Right lung (tissue), 5 donors: ENCODE data around the gene ARAF. TPM values are rescaled to one million over a fixed set of nuclear protein-coding genes. Genes with fewer than 3 reads are reported as not detected.

Source experiments
- DNase-seq, 2 donors: peaks; one replicate each; pipeline ENCODE4 v3.0.0-alpha.2; 2013
- polyA plus RNA-seq, 5 donors: library from polyadenylated mRNA; unstranded; fragments of 120-200 nt; gene quantifications; one replicate each; pipeline versions ENCODE4 v1.2.1 to v1.2.3, GENCODE V29; 2013; ENCODE audit warnings: inconsistent platforms in 1 of 5, low replicate concordance in 1 of 5; ENCODE audit not compliant: insufficient read length in 5 of 5, insufficient read depth in 1 of 5

Gene ARAF
- polyA plus RNA-seq, 5 donors: 38.7 to 60.8 (median 50.0) TPM

DNA sequence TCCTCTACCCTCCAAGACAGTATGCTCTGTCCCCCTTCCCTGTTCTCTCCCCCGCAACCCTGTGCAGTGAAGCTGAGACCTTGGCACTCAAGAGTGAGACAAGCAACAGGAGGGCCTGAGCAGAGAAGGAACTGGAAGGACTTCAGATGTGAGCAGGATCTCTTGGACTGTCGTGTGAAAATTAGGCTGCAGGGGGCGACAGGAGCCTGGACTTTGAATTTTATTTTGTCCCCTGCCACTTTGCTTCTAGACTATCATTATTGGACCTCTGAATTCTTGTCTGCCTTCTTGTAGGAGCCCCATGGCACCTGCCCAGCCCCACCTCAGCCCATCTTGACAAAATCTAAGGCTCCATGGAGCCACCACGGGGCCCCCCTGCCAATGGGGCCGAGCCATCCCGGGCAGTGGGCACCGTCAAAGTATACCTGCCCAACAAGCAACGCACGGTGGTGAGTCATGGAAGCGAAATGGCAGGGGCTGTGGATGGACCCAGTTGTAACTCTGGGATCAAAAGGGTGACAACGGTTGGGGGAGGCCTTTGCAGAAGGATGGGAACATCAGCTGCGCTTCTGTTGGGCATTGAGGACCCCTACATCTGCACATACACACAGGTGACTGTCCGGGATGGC, 1.7 kb downstream of the ARAF start:
- DNase-seq: no peak

DNA sequence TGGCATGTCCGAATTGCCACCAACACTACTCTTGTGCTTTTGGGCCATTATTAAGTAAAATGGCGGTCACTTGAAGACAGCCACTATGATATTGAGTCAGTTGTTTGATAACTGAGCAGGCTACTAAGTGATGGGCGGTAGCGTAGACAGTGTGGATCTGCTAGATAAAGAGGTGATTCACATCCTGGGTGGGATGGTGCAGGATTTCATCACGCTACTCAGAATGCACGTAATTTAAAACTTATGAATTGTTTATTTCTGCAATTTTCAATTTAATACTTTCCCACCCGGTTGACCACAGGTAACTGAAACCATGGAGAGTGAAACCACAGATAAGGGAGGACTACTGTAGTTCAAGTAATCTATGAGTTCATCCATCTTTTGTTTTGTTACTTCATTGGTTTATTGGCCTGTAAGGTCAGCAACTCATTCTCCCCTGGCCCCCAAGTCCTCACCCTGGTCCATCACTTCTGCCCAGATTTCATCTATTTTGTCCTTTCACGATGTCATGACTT, 2.9 kb downstream of the ARAF start:
- no peak for DNase-seq

DNA sequence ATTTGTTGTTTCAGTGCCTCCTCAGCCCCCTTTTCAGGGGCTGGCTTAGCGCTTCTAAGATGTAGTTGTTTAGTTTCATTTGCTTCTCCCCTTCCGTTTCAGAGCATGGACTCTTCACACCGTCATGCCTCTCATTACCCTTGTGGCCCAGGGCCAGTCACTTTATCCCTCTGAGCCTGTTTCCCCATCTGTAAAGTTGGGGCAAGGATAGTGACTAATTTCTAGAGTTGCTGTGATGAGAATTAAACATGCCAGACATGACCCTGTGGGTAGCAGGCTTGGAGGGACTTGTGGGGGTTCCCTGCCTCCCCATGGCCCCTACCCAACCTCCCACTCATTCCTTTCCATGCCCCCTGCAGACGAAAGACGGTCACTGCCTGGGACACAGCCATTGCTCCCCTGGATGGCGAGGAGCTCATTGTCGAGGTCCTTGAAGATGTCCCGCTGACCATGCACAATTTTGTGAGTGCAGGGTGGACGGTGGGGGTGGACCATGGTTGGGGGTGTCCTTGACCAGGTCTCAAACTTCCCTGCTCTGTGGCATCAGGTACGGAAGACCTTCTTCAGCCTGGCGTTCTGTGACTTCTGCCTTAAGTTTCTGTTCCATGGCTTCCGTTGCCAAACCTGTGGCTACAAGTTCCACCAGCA, 3.6 kb downstream of the ARAF start:
- no peak for DNase-seq

DNA sequence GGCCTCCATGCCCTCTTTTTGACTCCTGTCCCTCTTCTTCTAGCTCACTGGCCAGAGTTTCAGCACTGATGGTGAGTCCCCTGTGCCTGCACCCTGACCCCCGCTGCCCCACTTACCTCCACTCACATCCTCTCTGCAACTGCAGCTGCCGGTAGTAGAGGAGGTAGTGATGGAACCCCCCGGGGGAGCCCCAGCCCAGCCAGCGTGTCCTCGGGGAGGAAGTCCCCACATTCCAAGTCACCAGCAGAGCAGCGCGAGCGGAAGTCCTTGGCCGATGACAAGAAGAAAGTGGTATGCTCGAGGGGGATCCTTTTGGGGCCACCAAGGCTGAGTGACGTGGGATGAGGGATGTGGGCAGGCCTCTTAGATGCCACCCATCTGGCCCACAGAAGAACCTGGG, 5.8 kb downstream of the ARAF start:
- DNase-seq: no peak

DNA sequence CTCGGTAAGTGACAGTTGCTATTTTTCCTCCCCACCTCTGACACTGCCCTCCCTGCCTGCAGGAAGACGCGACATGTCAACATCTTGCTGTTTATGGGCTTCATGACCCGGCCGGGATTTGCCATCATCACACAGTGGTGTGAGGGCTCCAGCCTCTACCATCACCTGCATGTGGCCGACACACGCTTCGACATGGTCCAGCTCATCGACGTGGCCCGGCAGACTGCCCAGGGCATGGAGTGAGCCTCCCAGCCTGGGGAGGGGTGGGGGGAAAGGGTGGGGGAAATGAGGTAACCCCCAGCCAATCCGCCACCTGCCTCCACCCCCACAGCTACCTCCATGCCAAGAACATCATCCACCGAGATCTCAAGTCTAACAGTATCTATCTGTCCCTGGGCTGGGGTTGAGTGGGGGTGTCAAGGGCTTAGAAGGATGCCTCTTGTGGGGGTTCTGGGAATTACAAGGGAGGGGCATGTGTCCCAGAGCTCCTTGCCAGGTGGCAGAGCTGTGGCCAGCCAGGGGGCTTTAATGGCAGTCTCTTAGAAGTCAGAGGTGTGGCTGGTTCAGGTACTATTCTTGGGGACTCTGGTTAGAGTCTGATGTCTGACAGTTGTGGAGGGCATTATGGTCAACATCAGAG, 7.8 kb downstream of the ARAF start:
- no peak for DNase-seq

DNA sequence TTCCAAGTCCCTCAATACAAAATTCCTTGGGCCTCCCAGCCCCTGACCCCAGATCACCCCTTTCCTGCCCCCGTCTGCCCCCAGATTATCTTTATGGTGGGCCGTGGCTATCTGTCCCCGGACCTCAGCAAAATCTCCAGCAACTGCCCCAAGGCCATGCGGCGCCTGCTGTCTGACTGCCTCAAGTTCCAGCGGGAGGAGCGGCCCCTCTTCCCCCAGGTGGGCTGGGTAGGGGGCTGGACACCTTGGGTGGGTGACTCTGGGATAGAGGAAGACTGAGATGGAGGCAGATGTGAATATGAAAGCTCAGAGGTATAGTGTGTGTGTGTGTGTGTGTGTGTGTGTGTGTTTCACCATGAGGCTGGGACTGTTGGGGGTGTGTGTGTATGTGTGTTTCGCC, 9.8 kb downstream of the ARAF start:
- DNase-seq: no peak

DNA sequence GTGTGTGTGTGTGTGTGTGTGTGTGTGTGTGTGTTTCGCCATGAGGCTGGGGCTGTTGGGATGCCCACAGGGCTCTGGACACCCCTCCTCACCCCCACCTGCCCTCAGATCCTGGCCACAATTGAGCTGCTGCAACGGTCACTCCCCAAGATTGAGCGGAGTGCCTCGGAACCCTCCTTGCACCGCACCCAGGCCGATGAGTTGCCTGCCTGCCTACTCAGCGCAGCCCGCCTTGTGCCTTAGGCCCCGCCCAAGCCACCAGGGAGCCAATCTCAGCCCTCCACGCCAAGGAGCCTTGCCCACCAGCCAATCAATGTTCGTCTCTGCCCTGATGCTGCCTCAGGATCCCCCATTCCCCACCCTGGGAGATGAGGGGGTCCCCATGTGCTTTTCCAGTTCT, 10.2 kb downstream of the ARAF start:
- DNase-seq: no peak

DNA sequence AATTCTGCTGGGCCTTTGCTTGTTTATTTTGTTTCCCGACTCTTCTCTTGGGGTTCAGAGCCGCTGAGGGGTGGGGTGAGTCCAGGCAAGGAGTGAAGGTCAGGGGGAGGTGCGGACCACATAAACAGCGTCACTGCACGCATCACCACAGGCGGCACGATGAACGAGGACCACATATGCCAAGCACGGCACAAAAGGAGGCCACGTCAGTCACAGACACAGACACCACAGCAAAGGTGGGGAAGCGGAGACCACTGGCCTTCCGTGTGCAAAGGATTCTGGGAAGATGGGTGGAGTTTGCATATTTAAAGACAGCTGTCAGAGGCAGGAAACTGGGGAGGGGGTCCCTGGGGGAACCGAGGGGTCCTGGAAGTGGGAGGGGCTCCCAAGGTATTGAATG, 10.9 kb downstream of the ARAF start:
- DNase-seq: no peak

DNA sequence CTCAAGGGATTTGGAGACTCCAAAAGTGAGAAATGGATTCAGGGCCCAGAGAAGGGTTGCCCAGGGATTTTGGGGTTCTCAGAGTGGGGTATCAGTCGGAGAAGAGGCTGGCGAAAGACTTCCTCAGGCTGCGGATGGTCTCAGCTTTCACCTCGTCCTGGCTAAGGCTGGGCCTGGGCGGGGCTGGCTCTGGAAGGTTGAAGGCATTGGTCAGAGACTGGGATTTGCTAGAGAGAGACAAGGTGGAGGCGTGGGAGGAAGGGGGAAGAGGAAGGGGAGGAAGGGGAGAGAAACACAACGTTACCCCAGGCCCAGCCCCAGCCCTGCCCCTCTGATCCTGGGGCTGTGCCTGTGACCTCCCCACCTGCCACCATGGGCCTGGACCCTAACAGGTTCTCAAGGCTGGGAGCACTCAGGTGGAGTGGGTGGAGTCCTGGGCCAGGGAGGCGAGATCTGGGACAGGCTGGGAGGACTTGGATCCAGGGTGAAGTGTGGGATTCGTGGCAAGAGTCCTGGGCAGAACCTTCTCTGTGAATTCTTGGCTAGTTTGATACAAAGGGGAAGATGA, 11.9 kb downstream of the ARAF start:
- no peak for DNase-seq

DNA sequence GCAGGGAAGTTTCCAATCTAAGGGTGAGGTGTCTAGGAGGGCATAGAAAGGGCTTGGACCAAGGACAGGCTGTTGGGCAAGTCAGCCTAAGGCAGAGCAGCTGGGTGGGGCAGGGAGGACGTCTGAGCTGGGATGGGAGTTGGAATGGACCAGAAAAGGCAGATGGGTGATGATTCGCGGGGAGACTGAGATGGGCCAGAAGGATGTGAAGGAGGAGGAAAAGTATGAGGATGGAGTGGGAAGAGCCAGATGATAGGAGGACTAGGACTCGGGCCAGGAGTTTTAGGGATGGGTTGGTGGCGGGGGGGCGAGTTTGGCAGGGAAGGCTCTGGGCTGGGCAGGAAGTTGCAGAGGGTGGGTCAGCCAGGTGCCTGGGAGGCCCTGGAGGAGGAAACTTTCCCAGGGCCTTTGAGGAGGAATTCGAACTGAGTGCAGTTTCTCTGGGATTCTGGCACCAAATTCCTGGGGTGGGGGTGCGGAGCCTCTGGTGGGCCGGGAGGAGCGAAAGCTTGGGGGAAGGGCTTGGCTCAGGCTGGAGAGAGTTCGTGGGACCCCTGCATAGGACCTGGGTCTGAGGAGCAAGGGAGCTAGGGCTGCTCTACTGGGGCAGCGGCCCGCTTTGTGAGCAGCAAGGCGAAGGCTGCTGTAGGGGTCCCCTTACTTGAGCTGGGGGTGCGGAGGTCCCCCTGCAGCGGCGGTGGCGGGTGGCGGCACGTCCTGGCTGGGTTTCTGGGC, 12.5 kb downstream of the ARAF start:
- DNase-seq: peak; percentile 66

DNA sequence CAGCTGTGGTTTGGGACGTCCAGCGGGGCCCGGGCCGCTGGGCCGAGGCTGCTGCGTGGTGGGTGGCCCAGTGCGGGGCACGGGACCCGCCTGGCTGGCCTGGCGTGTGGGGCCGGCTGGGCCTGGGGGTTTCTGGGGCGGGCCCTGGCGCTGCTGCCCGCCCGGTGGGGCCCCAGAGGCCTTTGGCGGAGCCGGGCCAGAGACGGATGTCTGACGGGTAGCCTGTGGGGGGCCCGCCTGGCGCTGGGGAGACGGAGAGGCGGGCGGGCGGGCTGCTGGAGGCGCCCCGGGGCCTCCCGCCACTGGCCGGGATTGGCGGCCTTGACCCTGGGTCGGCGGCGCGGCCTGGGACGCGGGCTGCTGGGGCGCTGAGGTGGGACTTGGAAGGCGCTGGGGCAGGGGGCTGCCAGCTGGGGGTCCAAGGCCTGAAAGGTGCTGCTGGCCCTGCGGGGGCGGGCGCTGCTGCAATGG, 13.1 kb downstream of the ARAF start:
- DNase-seq: peak in 1 of 2 donors; percentile 47

DNA sequence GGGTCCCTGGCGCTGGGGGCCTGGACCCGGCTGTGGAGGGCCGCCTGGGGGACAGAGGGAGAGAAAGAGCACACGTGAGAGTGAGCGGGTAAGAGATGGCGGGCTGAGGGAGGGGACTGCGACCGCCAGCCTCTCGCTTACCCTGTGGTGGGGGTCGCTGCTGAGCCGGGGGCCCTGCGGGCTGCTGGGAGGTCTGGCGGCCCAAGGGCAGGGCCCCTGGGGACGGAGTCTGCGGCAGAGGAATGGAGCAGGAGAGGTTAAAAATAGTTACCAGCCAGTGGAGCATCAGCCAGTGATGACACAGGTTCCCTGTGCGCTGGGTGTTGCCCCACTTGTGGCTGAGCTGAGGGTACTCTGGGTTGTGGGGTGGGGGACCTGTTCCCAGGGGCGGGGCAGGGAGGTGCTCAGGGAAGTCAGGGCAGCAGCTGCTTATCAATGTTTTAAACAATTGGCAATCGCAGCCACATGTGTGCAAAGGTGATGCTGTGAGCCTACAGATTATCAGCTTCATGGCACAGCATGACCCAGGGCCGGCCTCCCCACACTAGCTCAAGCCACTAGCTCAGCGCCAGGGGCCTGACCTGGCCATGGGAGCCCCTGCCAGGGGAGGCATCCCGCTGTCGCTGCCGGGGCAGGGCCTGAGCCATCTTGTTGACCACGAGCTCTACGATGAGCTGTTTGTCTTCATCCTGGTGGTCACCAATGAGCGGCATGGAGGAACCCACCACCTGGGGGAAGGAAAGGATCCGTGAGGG, 13.7 kb downstream of the ARAF start:
- no peak for DNase-seq

DNA sequence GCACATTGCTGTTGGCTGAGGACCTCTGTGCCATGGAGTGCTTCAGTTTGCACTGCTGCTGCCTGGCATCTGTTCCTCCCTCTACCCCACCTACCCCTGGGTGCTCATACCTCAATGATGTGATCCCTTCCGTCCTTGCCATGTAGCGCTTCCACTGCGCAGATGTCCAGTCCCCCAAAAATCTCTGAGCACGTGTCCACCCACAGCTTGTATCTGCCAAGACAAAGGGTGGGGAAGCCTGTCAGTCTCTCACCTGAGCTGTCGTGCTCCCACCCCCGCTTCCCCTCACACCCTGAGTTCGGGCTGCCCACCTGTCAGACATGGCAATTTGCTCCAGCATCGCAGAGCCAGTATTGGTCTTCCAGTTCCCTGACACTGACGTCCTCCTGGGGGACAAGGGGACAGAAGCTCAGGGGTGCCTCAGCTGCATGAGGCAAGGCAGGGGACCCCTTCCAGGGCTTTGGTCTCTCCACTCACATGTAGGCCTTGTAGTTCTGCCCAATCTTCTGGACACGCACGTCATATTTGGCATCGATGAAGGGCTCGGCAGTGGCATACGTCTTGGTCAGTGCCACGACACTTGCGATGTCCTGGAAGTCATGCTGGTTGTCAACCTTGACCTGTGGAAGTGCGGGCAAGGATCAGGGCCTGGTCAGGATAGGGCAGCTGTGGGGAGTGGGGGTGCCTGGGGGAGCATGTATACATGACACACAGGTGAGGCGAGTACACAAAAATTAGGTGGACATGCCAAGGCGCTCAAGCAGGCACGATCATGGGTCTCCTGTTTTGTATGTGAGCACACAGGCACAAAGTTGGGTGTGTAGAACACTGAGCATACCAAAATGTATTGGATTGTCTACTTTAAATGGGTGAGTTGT, 15.3 kb downstream of the ARAF start:
- DNase-seq: no peak

DNA sequence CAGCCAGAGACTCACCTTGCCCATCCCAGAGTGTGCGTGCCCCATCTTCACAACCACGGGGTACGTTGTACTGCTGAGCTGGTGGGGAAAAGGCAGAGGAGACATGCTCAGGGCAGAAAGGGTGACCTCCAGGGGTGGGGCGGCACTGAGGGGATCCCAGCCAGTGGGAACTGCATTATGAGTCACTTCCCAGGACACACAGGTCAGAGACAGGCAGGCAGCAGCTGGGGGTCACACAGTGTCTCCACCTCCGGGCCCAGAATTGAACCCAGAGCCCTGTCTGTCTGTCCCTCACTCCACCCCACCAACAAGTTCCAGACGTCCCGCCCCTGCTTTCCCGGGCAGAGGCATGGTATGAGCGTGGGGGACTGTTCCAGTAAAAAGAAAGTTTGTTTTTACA, 16.4 kb downstream of the ARAF start:
- no peak for DNase-seq

DNA sequence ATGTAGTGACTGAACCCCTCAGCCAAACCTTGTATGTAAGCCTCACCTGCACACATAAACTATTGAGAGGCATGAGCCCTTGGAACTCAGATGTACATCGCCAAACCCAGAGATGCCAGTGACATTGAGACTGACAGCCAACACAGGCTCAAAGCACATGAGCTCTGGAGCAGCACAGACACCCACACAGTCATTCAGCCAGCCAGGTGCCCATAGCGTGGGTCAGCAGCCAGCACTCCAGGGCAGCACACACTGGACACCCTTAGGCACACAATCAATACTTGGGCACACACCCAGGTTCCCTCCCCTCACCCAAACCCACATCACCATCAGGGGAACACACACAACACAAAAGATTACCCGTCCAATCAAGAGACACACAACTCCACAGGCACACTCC, 16.9 kb downstream of the ARAF start:
- no peak for DNase-seq

DNA sequence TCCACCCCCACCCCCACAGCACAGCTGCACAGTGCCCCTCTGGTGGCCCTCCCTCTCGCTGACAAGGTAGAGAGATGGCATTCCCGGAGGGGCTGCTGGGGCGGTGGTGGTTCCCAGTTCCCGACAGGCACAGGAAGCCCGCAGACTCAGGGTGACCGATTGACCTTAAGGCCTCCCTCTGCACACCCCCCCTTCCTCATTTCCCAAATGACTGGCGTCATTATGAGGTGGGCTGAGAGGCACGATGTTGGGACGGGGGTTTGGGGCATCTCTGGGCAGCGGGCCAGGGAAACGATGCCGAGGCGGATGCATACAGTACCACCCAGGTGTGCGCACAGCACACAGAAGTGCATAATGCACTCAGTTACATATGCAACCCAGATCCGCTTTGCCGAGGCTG, 17.7 kb downstream of the ARAF start:
- no peak for DNase-seq

DNA sequence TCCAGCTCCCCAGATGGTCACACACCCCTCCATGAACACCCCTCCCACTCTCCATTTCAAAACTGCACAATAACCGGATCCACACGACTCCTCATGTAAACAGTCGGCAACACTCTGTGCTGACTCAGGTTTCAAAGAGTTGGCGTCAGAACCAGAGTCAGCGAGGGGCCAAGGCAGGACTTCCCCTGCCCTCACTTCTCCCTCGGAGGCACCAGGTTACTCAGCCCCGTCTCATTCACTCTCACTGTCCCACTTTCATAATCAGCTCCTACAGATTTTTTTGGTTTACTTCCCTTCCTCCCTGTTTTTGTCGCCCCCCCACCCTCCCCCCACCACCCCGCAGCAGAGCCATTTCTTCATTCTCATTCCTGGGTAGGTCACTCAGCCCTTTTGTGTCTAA, 18.5 kb downstream of the ARAF start:
- DNase-seq: no peak

DNA sequence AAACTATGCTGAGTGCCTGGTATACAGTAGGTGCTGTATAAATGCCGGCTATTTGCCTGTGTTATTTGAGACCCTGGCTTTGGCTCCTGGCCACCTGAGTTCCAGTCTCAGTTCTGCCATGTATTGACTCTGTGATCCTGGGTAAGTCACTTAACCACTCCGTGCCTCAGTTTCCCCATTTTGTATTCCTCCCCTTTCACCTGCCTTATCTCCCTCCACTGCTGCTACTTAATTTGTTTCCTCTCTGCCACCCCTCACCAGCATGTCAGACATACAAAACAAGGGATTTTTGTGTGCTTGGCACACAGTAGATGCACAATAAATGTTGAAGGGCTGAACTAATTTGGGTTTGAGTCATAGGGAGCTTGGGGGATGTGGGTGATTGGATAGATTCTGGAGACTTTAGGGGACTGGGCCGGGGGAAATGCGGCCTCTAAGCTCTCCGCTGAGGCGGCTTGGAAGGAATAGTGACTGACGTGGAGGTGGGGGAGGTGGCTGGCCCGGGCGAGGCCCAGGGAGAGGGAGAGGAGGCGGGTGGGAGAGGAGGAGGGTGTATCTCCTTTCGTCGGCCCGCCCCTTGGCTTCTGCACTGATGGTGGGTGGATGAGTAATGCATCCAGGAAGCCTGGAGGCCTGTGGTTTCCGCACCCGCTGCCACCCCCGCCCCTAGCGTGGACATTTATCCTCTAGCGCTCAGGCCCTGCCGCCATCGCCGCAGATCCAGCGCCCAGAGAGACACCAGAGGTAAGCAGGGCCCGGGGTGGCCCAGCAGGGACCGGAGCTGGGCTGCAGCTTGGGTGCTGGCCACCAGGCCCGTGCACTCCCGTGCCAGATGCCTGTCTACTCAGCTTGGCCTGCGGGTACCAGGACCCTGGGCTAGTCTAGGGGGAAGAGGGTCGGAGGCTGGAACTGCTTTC, 21.0 kb downstream of the ARAF start, which contains the start of gene TIMP1:
TIMP1 (plus strand) TSS at position 706 of the 917 bp plus-strand sequence. CDS start 980 bp downstream, outside the sequence.
- peak; percentile 80 to 83 for DNase-seq
